NCI-H187 treated with DMSO at 0.1 percent for 48 hours (cell line): Measurements from ENCODE around the gene TMEM89.
A peak's percentile ranks its signal among the peaks of the same experiment; 100 is the strongest.

Experiments used
- DNase-seq: peaks from one replicate; lab custom pipeline; 2025; lab: John Stamatoyannopoulos, UW

The TMEM89 gene

GRCh38 chr3:48612309-48612708 is 9.3 kb downstream of the TMEM89 start:
- DNase-seq = no peak

DNA sequence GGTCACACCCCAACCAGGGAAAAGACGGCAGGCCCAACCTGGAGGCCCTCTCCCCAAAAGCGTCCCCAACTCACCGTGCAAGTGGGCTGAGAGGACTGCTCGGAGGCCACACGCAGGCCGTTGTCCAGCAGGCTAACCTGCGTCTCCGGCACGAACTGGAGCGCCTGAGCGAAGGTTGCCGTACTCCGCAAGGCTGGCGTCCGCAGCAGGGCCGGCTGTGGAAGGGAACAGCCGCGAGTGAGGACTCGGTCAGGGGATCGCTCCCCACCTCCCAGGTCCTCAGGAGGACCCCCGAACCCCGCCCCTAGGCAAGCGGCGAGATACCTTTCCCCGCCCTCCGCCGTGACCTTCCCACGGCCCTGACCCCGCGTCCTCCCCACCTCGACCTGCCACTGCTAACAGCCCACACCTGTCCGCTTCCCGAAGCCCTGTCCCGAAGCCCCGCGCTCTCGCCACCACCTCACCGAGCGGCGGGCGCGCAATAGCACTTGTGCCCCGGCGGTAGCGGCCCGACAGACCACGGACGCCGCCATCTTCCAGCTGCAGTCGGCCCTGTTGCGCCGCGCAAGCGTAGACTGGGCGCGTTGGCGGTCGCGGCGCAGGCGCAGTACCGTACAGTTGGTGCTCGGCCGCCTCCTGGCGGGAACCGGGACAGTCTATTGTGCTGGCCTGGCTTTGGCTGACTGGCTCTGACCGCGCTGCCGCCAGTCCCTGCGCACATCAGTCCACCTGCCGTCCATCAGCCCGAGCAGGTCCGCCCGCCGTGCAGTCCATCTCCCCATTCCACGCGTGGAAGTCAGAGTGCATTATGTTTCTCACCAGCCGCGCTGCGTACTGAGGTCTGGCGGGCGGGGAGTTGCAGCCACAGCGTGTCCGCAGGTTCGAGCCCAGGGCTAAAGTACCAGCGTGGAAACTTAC is 12.2 kb downstream of the TMEM89 start, which contains the start of gene UQCRC1:
TSS of gene UQCRC1 (minus strand) at position 559 of the 918 bp plus-strand sequence. CDS start at position 533, 26 bp downstream.
- peak; percentile 29 for DNase-seq

GRCh38 chr3:48607519-48607918 is 14.1 kb downstream of the TMEM89 start:
- DNase-seq = no peak

- DNase-seq = no peak
Observed at GRCh38 chr3:48601622-48601994, 20.0 kb downstream of the TMEM89 start.

- DNase-seq = no peak
Observed at GRCh38 chr3:48600711-48601621, 20.6 kb downstream of the TMEM89 start.

DNA sequence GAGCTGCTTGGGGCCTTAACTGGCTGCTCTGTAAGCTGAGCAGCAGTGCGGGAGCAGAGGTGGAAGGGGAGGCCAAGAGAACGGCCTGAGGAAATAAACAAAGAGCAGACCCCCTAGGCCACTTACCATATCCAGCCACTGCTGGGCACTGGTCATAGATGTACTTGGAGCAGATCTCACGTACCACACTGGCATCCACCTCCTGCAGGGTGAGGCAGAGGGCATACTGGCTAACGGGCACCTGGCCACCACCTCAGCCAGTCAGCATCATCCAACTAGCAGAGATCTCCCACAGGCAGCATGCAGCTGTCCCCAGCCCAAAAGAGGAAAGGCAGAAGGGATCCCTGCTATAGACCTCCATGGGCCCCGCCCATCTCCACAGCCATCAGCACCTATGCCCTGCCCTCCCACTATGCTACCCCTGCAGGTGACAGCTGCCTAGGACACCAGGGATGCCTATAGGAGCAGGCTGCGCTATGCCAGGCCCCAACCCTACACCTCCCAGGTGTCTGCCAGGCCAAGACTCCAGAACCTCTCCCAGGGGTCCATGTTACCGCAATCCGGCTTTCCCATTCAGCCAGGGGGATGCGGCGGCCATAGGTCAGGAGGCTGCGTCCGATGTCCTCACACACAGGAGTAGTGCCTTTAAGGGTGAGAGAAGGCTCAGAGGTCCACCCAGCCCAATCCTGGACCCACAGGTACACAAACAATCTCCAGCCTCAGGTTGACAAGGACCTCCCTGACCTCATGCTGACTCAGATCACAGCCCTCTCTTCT is 21.9 kb downstream of the TMEM89 start:
- DNase-seq = no peak

DNA sequence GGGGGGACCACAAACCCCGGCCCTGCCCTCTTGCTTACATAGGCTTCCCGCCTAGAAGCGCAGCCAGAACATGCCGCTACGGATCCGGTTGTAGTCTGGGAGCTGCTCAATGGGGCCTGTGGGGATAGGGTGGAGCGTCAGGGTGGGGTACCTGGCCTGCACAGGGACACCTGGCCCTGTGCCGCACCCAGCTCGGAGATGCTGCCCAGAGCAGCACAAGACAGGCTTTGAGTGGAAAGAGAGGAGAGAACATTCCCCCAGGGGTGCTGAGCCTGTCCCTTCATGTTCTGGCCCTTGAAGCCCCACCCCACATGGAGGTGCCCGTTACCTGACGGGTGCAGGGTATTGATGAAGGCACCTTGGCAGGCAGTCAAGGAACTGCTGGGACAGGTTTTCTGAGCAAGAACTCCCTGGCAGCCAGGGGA is 22.5 kb downstream of the TMEM89 start:
- DNase-seq = no peak

GRCh38 chr3:48598323-48599076 is 23.1 kb downstream of the TMEM89 start:
- DNase-seq = no peak

GRCh38 chr3:48597408-48597800 is 24.2 kb downstream of the TMEM89 start:
- no peak for DNase-seq

DNA sequence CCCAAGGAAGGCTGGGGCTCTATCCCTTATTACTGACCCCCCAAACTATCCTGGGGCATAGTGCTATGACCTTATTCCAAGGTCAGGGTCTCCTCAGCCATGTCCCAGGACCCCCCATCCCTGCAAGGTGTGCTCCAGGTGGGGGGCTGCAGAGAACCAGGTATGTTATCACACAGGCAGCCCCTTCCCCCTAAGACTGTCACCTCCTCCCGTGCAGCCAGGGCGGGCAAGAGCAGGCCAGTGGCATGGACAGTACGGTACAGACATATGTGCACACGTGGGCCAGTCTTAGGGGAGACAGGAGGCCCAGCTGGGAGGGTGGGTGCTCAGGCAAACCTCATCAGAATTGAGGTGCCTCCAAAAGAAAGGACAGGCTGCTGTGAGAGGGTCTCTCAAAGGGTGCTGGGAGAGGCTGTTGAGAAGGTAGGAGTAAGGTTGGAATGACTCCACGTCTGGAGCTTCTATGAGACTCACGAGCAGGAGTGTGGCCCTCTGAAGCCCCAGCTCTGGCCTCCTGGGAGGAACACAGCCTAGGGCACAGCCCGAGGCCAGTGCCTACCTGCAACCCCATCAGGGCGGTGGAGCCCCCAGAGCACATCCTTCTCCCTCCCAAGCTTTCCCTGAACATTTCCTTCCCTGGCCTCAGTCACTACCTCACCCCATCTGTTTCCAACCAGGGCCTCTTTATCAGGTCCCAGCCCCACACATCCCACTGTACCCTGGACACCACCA is 24.7 kb downstream of the TMEM89 start:
- no peak for DNase-seq

- DNase-seq = no peak
Observed at GRCh38 chr3:48596157-48596556, 25.4 kb downstream of the TMEM89 start.

DNA sequence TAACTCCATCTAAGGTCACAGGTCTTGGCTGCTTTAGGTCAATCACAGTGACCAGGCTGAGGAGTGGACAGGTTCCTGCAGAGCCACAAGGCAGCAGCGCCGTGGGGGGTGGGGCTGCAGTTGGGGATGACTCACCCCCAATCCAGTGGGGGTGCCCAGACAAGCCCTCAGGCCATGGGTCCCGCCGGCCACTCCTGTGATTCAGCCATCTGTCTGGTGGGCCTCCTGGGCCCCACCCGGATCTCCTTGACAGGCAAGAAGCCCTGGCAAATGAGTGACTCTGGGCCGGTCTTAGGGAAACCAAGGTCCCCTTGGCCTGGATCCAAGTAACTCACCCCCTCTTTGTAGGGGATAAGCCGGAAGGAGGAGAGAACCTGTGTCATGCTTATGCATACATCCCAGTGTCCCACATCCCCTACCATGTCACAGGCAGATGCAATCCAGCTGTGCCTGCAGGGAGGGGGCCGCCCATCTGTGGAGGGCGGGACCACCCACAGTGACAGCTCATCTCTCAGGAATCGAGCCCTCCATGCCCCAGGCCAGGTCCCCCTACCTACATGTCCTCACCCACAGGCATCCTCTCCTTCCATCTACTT is 25.9 kb downstream of the TMEM89 start:
- no peak for DNase-seq

DNA sequence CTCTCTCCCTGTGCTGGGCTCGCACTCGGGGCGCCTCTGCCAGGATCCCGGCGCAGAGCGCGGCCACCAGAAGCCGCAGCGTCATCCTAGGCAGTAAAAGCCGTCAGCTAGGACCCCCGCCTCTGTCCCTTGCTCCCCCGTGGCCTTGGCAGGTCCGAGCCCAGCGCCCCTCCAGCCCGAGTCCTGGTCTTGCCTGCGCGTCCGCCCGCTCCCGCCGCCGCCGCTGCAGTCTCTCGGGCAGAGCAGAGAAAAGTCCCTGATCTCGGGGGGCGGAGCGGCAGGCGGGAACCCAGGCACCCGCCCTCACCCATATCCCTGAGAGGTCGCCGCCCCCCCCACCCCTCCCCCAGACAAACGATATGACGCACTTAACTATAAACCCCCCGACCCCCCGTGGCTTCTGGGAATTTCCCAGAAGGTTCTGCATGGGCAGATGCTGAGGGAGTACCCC is 26.5 kb downstream of the TMEM89 start, which contains the start of gene COL7A1:
TSS of gene COL7A1 (minus strand) at position 255 of the 451 bp plus-strand sequence. CDS start at position 85, 170 bp downstream.
- DNase-seq = no peak

DNA sequence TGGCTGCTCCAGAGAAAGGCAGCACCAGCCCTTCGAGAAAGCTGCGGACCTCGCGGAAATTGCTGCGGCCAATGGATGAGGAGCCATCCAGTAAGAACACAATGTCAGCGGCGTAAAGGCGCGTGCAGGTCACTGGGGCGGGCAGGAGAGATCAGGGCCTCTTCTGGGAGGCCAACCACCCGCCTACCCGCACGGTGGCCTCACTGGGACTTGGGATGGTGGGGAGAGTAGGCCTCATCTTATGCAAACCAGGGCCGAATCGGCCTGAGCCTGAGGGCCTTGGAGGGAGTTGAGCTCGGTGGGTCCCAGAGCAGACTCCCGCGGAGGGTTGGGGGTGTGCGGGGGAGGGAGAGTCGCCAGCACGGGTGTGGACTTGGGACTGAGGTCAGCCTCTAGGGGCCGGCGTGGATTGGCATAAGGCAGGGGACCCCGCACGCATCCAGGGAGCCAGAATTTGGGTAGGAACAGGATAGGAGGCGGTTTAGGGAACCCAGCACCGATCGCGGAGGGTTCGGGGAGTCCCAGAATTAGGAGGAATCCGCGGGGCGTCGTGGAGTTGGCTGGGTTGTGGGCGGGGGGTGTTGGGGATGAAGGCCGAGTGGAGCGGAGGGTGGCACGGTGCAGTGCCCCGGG is 27.0 kb downstream of the TMEM89 start:
- no peak for DNase-seq

GRCh38 chr3:48593337-48593736 is 28.2 kb downstream of the TMEM89 start:
- no peak for DNase-seq

DNA sequence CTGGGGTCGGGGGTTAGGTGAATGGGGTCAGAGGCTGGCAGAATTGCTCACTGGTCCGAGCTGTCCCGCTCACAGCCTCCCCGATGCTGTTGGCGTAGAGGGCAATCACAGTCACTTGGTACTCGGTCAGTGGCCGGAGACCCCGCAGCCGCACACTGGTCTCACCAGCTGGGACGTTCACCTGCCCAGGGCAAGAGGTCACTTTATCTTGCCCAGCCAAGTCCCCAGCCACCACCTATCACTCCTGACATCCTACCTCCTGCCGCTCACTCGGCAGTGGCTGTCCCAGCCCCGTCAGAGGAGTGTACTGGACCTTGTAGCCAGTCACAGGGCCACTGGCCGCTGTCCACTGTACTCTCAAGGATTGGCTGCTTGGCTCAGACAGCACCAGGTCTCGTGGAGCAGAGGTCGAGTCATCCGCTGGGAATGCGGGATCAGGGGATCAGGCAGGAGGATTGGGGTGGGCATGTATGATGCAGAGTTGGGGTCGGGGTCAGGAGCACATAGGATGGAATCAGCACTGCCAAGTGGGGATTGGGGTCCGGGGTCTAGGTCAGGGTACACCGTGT is 29.0 kb downstream of the TMEM89 start:
- DNase-seq = no peak

GRCh38 chr3:48591886-48592518 is 29.6 kb downstream of the TMEM89 start:
- DNase-seq = no peak

DNA sequence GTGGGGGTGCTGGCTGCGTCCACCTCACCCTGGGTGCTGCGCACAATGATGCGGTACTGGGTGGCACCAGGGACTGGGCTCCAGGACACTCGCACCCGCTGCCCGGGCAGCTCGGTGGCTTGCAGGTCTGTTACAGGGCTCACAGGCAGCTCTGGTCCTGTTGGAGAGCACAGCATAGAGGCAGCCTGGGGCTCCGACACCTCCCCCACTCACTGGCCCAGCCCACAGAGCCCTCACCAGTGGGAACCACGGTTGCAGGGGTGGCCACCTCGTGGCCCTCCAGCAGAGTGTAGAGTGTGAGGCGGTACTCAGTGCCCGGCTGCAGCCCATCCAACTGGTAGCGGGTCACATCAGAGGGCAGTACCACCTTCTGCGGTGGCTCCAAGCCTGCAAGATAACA is 30.1 kb downstream of the TMEM89 start:
- DNase-seq = no peak

- no peak for DNase-seq
Observed at GRCh38 chr3:48588230-48588629, 33.3 kb downstream of the TMEM89 start.
